Stimulated activated CD4-positive, alpha-beta T cell treated with anti-CD3 and anti-CD28 coated beads, Interleukin-1b, Interleukin-23, amount 100 ng/mL, for 1 hour (primary cell): Measurements from ENCODE around the gene DEPDC1.
"Not testable (repeated sequence)": the region's sequence is repeated elsewhere in the genome, so short reads cannot be mapped to it uniquely, and the experiment has no call there.

ENCODE experiments used
- DNase-seq, 2 donors: peaks; one replicate each; pipeline ENCODE4 v3.0.0-alpha.2; 2020; ENCODE audit warnings: low read depth in 2 of 2

Gene DEPDC1

GRCh38 chr1:68496680-68497357, at the start of gene DEPDC1:
Gene DEPDC1, minus strand, starts transcription at chr1:68497082. Its CDS starts 83 bp downstream, at chr1:68496999.
- peak; percentile 11 to 32 for DNase-seq

GRCh38 chr1:68544651-68545050, 47.8 kb upstream of the DEPDC1 start:
- no peak for DNase-seq

GRCh38 chr1:68542586-68542985, 45.7 kb upstream of the DEPDC1 start:
- no peak for DNase-seq

GRCh38 chr1:68538941-68539340, 42.1 kb upstream of the DEPDC1 start:
- DNase-seq: no peak

- DNase-seq: no peak
These were observed 31.4 kb upstream of the DEPDC1 start for GRCh38 chr1:68528243-68528642.

GRCh38 chr1:68525781-68526180, 28.9 kb upstream of the DEPDC1 start:
- no peak for DNase-seq

- DNase-seq: no peak
These were observed 24.4 kb upstream of the DEPDC1 start for GRCh38 chr1:68521286-68521685.

- DNase-seq: no peak
These were observed 19.2 kb upstream of the DEPDC1 start for GRCh38 chr1:68516066-68516465.

- DNase-seq: no peak
These were observed 14.4 kb upstream of the DEPDC1 start for GRCh38 chr1:68511254-68511653.

- DNase-seq: no peak
These were observed 9.5 kb upstream of the DEPDC1 start for GRCh38 chr1:68506386-68506785.

GRCh38 chr1:68503085-68503484, 6.2 kb upstream of the DEPDC1 start:
- DNase-seq: no peak

GRCh38 chr1:68497358-68497698, 446 bp upstream of the DEPDC1 start:
- no peak for DNase-seq

GRCh38 chr1:68495968-68496679, 758 bp downstream of the DEPDC1 start:
- DNase-seq: no peak

GRCh38 chr1:68495532-68495931, 1.4 kb downstream of the DEPDC1 start:
- DNase-seq: no peak

GRCh38 chr1:68493193-68493592, 3.7 kb downstream of the DEPDC1 start:
- DNase-seq: no peak

GRCh38 chr1:68492255-68492654, 4.6 kb downstream of the DEPDC1 start:
- DNase-seq: not testable (repeated sequence)

- DNase-seq: no peak
These were observed 6.7 kb downstream of the DEPDC1 start for GRCh38 chr1:68490046-68490651.

GRCh38 chr1:68485431-68486022, 11.4 kb downstream of the DEPDC1 start:
- no peak for DNase-seq

- DNase-seq: no peak
These were observed 12.3 kb downstream of the DEPDC1 start for GRCh38 chr1:68484618-68485017.

GRCh38 chr1:68481041-68481440, 15.8 kb downstream of the DEPDC1 start:
- no peak for DNase-seq

- DNase-seq: no peak
These were observed 17.4 kb downstream of the DEPDC1 start for GRCh38 chr1:68479501-68479900.

- no peak for DNase-seq
These were observed 18.2 kb downstream of the DEPDC1 start for GRCh38 chr1:68478662-68479061.

GRCh38 chr1:68476626-68477025, 20.3 kb downstream of the DEPDC1 start:
- DNase-seq: not testable (repeated sequence)
